G401 (cell line): ENCODE measurements around the gene ATAD5. TPM values are rescaled to one million over a fixed set of nuclear protein-coding genes. Genes with fewer than 3 reads are reported as not detected.
A peak's percentile ranks its signal among the peaks of the same experiment; 100 is the strongest.
"Not testable (repeated sequence)": the region's sequence is repeated elsewhere in the genome, so short reads cannot be mapped to it uniquely, and the experiment has no call there.

Experiments used
- DNase-seq: peaks from one replicate; pipeline ENCODE4 v3.0.0-alpha.2; 2015; ENCODE audit warnings: low spot score
- in situ Hi-C: cut with HindIII; loops from 2 replicates; pipeline ENCODE4 v1.10.0; 2016; ENCODE audit warnings: low sequenced_read_pairs, mixed read lengths
- total RNA-seq: library from RNA; depleted of rRNA; stranded (reverse); fragments of >200 nt; shearing (Covaris generic); gene quantifications from 2 replicates; pipeline ENCODE4 v1.2.3, GENCODE V29; 2014

The ATAD5 gene
- total RNA-seq, 1 experiment from 2014 or later: 11.2 TPM

- DNase-seq: peak; percentile 94
- in situ Hi-C loops: no loop called here
Measured at GRCh38 chr17:30906101-30906911, 74.5 kb downstream of the ATAD5 start, which contains the start of gene TEFM. Gene TEFM (minus strand): TSS chr17:30906238. CDS start chr17:30906198, 40 bp downstream.

DNA sequence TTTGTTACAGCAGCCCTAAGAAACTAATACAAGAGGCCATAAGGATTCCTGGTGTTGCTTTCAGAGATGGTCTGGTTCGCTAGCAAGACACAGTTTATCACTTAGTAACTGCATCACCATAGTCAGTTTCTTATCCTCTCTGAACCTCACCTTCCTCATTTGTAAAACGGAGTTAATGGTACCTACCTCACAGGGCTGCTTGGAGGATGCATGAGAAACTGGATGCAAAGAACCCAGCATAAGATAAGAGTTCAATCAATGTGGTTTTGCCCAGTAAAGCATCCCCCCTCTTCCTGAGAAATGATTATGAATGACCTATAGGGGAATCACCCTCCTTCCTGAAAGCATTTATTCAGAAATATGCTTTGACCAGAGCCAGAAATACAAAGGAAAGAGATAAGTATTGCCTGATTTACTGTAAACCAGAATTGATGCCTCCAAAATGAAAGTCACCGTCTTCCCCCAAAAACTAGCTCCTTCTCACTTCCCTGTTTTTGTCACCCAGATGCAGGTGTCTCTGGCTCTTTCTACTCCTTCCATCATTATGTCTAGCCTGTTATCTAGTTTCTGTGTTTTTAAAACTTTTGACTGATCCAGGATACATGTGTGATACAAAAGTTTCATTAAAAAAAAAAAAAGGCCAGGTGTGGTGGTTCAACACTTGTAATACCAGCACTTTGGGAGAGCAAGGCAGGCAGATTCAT lies 77.1 kb downstream of the ATAD5 start:
- no peak for DNase-seq
- in situ Hi-C loops: no loop called here

DNA sequence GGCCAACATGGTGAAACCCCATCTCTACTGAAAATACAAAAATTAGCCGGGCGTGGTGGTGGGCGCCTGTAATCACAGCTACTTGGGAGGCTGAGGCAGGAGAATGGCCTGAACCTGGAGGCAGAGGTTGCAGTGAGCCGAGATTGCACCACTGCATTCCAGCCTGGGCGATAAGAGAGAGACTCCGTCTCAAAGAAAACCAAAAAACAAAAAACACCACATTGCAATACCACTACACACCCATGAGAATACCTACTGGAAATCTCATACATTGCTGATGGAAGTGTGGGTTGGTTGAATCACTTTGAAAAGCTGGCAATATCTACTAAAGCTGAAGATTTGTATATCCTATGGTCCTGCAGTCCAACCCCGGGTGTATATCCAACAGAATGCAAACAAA lies 78.4 kb downstream of the ATAD5 start:
- in situ Hi-C loops, DNase-seq: not testable (repeated sequence)

GRCh38 chr17:30913955-30914354 lies 82.2 kb downstream of the ATAD5 start:
- in situ Hi-C loops: no loop called here
- DNase-seq: no peak

GRCh38 chr17:30915833-30916611 lies 84.3 kb downstream of the ATAD5 start:
- no peak for DNase-seq
- in situ Hi-C loops: no loop called here

DNA sequence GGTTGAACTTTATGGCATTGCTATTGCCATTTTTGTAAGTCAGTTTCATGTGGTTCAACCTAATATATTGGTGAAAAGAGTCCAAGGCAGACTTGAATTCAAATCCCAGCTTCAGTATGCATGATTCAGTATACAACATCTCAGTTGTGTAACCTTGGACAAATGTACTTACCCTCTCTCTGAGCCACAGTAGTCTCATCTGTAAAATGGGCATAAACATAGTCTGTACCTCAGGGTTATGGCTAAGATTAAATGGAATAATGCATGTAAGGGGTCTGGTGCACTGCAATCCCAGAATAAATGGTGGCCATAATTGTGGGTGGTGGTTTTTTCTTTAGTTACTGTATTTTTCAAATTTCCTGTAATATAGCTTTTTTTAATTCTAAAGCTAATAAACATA lies 85.3 kb downstream of the ATAD5 start:
- in situ Hi-C loops: no loop called here
- DNase-seq: no peak

DNA sequence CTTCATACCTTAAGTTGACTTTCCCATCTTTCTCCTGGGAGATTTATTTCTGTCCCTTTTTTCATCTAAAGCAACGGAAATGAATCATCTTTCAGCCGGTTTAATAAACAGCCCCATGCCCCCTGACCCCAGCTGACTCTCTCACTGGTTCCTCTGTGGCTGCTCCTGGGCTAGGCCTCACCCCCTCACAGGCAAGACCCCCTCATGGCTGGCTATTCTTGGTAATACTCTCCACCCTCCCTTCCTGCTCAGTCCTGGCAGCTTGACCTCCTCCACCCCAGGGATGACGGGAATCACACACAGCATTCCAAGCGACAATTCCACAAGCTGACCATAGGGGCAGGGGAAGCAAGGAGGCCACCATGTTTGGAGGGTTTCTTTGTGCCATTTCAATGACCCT lies 88.5 kb downstream of the ATAD5 start:
- in situ Hi-C loops: no loop called here
- no peak for DNase-seq

DNA sequence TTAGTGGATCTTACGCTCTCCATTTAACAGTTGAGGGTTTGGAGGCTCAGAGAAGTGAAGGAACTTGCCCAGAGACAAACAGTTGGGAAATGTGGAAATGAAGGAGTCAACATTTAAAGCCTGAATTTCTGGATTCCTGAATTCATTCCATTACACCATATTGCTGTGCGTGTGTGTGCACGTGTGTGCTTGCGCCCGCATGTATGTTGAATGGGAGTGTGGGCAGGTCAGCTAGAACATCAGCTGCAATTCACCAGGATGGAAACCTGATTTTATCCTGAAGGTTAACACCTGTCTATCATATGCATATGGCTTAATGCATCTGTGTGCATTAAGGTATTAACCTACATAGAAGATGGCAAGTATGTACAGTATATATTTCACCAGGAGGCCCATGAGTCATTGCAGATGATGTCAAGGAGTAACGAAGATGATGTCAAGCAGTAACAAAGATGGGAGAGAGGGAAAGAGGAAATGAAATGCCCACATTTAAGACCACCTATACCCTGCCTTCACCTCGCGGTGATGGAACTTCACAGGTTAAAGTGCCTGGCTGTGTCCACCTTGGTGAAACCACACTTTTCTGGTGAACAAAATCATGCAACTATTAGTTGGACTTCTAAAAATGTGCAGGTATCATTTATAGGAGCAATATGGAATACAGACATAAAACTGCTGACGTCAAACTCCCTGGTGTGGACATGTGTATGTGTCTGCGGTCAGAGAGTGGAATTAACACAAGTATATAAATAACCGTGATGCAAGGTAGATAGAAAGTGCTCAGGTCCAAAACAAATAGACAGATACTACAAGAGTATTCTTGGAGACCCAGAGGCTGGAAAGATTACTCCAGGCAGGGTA lies 89.1 kb downstream of the ATAD5 start:
- no peak for DNase-seq
- in situ Hi-C loops: no loop called here

DNA sequence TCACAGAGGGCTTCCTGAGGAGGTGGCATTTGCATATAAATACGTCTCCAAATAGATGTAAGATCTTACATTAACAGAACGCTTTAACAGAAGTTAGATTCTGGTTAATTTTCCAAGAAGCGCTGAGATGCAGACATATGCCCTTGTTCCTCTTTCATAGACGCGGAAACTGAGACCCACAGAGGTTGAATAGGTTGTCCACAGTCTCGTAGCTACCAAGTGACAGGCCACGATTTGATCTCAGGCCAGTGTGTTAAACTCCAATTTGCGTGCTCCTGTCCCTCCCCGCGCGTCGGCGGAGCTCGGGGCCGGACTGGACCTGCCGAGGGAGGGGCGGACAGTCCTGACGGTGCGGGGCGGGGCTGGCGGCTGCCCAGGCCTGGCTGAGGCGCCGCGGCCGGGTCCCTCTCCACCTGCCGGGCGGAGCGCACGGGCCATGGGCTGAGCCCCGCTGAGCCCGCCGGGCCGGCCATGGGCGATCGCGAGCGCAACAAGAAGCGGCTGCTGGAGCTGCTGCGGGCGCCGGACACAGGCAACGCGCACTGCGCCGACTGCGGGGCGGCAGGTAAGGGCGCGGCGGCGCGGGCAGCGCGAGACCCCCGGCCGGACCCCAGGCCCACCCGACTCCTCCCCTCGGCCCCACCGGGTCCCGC lies 89.9 kb downstream of the ATAD5 start, which contains the start of gene ADAP2:
ADAP2 (plus strand) TSS at position 402 of the 653 bp plus-strand sequence; CDS start at position 472, 70 bp downstream.
- peak; percentile 11 for DNase-seq
- in situ Hi-C loops: no loop called here

DNA sequence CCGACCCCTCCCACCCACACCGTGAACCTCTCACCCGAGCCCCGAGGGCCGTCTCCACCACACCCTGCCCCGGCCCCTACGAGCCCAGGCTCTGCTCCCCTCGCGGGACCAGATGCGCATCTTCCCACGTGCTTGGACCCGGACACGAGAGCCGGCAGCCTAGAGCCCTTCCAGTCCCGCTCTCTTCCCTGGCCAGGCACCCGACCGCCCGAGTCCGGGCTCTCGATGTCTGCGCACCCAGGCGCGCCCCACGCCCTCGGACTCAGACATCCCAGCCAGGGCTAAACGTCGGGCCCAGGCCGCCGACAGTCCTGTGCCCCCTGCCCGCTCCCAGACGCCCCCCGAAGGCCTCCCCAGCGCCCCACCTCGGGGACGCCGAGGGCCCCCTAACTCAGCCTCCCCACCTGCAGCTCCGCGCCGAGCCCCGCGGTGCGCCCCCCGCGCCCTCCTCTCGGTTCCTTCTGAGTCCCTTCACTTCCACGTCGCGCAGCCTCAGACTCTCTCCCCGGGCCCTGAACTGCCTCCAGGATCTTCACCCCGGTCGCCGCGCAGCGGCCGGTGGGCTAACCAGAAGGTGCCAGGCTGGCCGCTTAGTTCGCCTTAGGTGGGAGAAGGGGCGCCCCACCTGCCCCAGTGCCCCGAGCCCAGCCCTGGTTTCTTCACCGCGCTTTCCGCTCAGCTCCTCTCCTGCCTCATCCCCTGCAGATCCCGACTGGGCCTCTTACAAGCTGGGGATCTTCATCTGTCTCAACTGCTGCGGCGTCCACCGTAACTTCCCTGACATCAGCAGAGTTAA lies 90.7 kb downstream of the ATAD5 start:
- DNase-seq: no peak
- in situ Hi-C loops: no loop called here

- in situ Hi-C loops: no loop called here
- no peak for DNase-seq
Measured at GRCh38 chr17:30924341-30924740, 92.6 kb downstream of the ATAD5 start.

- DNase-seq: no peak
- in situ Hi-C loops: no loop called here
Measured at GRCh38 chr17:30926516-30926915, 94.8 kb downstream of the ATAD5 start.

DNA sequence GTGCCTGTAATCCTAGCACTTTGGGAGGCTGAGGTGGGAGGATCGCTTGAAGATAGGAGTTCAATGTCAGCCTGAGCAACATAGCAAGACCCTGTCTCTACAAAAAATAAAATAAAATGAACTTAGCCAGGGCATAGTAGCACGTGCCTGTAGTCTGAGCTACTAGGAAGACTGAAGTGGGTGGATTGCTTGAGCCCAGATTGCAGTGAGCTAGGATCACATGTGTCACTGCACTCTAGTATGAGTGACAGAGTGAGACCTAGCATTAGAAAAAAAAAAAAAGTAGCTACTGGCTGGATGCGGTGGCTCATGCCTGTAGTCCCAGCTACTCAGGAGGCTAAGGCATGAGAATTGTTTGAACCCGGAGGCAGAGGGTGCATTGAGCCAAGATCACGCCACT lies 96.0 kb downstream of the ATAD5 start:
- in situ Hi-C loops: no loop called here
- no peak for DNase-seq

DNA sequence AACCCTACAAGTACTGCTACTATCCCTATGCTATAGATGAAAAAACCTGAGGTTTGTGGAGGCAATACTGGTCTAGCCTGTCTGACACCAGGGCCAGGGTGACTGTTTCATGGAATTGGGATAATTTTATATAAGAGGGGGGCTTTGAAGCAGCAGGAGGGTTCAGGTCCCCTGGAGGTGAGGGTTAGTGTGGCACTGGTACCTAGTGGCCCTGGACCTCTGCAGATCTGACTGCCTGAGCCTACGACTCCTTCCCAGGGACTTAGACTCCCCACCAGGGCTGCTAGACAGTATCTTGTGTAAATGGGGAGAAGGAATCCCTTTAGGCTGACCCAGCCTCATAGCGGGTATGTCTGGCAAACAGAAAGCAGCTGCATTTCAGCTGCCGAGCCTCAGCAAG lies 96.8 kb downstream of the ATAD5 start:
- in situ Hi-C loops: no loop called here
- DNase-seq: no peak

GRCh38 chr17:30929081-30929633 lies 97.4 kb downstream of the ATAD5 start:
- no peak for DNase-seq
- in situ Hi-C loops: no loop called here

DNA sequence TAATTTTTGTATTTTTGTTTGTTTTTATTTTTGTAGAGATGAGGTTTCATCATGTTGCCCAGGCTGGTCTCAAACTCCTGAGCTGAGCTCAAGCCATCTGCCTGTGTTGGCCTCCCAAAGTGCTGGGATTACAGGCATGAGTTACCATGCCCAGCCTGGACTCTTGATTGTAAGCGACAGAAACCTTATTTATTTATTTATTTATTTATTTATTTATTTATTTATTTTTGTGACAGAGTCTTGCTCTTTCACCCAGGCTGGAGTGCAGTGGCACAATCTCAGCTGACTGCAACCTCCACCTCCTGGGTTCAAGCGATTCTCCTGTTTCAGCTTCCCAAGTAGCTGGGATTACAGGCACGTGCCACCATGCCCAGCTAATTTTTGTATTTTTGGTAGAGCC lies 98.1 kb downstream of the ATAD5 start:
- in situ Hi-C loops, DNase-seq: not testable (repeated sequence)

- DNase-seq: no peak
- in situ Hi-C loops: no loop called here
Measured at GRCh38 chr17:30930495-30930894, 98.7 kb downstream of the ATAD5 start.
